ENCODE results near the gene PRKN.

DNA sequence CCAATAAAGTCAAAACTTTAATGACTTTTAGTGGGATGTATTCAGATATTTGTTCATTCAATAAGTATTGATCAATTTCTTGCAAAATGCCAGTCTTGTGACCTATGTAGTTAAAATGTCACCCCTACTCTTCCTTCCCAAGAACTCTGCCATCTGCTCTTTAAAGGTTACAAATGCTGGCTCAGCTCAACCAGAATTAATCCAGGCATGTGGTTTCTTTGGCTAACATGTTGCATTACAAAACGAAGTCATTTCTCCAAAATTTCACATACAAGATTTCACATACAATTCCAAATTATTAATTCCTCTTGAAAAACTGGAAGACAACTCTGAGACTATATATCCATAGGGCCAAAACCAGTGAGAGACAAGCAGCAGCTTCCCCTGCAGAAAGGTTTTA lies 395.7 kb downstream of the PRKN start:
- TF ChIP-seq, protein P1, sequence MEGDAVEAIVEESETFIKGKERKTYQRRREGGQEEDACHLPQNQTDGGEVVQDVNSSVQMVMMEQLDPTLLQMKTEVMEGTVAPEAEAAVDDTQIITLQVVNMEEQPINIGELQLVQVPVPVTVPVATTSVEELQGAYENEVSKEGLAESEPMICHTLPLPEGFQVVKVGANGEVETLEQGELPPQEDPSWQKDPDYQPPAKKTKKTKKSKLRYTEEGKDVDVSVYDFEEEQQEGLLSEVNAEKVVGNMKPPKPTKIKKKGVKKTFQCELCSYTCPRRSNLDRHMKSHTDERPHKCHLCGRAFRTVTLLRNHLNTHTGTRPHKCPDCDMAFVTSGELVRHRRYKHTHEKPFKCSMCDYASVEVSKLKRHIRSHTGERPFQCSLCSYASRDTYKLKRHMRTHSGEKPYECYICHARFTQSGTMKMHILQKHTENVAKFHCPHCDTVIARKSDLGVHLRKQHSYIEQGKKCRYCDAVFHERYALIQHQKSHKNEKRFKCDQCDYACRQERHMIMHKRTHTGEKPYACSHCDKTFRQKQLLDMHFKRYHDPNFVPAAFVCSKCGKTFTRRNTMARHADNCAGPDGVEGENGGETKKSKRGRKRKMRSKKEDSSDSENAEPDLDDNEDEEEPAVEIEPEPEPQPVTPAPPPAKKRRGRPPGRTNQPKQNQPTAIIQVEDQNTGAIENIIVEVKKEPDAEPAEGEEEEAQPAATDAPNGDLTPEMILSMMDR (conservative IDR thresholded peaks at IDR 0.05 in 1 of 2, IDR thresholded peaks at IDR 0.05 in 1 of 2; ENCODE audit: low read depth in 1 of 2, low read length in 2 of 2): no peak
- TF ChIP-seq EZH2 (IDR thresholded peaks at IDR 0.05; ENCODE audit: low read length, missing control alignments): no peak

All from fibroblast of lung (primary cell).